ENCODE data around the gene CPAMD8. TPM values are rescaled to one million over a fixed set of nuclear protein-coding genes. Genes with fewer than 3 reads are reported as not detected.
A peak's percentile ranks its signal among the peaks of the same experiment; 100 is the strongest.

CPAMD8 gene
- total and polyA plus RNA-seq, 12 donors = 3.1 to 33.7 (median 9.2) TPM

DNA sequence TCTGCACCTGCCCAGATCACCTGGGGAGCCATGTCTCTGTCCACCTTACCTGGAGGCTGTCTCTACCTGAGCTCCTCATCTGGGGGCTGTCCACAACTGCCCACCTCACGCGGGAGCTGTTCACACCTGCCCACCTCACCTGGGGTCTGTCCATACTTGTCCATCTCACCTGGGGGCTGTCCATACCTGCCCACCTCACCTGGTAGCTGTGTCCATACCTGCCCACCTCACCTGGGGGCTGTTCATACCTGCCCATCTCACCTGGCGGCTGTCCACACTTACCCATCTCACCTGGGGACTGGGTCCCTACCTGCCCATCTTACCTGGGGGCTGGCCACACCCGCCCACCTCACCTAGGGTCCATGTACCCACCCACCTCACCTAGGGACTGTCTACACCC is 10.0 kb upstream of the CPAMD8 start:
- intact Hi-C loops (cut with DNase I) = no loop called here
- TF ChIP-seq, protein P1, sequence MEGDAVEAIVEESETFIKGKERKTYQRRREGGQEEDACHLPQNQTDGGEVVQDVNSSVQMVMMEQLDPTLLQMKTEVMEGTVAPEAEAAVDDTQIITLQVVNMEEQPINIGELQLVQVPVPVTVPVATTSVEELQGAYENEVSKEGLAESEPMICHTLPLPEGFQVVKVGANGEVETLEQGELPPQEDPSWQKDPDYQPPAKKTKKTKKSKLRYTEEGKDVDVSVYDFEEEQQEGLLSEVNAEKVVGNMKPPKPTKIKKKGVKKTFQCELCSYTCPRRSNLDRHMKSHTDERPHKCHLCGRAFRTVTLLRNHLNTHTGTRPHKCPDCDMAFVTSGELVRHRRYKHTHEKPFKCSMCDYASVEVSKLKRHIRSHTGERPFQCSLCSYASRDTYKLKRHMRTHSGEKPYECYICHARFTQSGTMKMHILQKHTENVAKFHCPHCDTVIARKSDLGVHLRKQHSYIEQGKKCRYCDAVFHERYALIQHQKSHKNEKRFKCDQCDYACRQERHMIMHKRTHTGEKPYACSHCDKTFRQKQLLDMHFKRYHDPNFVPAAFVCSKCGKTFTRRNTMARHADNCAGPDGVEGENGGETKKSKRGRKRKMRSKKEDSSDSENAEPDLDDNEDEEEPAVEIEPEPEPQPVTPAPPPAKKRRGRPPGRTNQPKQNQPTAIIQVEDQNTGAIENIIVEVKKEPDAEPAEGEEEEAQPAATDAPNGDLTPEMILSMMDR (IDR thresholded peaks at IDR 0.05) = no peak
- no peak for TF ChIP-seq POLR2A (IDR thresholded peaks at IDR 0.05)

DNA sequence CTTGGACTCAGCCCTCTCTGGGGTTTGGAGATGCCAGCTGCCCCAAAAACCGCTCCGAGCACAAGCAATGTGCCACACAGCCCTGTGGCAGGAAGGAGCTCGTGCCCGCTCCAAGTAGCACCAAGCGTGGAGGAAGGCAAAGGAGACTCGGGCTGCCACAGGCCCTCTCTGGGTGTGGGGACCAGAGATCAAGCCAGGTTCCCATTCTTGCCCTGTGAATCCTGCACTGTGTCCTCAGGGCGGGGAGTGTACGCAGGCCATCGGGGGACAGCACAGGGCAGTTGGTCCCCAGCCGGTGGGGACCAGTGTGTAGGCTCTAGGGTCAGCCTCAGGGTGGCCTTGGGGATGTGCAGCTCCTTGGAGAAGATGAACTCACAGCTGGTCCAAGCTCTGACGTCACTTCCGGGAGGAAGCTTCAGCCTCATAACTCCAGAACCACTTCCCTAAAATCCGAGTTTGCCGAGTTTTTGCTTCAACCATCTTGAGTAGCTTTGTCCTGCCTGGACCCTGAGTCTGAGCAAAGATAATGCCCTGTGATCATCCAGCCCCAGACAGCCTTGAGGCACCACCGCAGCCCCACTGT is 9.3 kb upstream of the CPAMD8 start:
- Histone ChIP-seq H3K27me3 (no peaks in the 10 kb centered on the region), H3K36me3 (replicated peaks in 1 of 2) (no peaks in the 10 kb centered on the region), H3K9me3 (replicated peaks in 1 of 3) (no peaks in the 10 kb centered on the region), H3K4me3 (no peak overlapping the region), H3K4me1 (replicated peaks in 1 of 2) (no peaks in the 10 kb centered on the region), H3K27ac (no peak overlapping the region)
- DNase-seq = peak in 6 of 7 donors; percentile 38 to 63 (median 52)
- intact Hi-C loops (cut with DNase I) = no loop called here
- TF ChIP-seq, protein P1 (IDR thresholded peaks at IDR 0.05) = no peak
- no peak for TF ChIP-seq POLR2A (IDR thresholded peaks at IDR 0.05)
- 65 to 80% (median 75%) methylated on average over 5 to 15 of the region's 15 CpGs for WGBS, 4 donors

More for the DNA sequence above, 10.0 kb upstream of the CPAMD8 start:
- no peak overlapping the region for H3K4me3 ChIP-seq
- no peaks in the 10 kb centered on the region for H3K36me3 ChIP-seq (replicated peaks in 1 of 2)
- no peak for DNase-seq
- WGBS, 4 donors = 69 to 100% (median 76%) methylated on average over 2 to 4 of the region's 4 CpGs
- H3K4me1 ChIP-seq (replicated peaks in 1 of 2) = no peaks in the 10 kb centered on the region
- H3K27me3 ChIP-seq = no peaks in the 10 kb centered on the region
- no peaks in the 10 kb centered on the region for H3K9me3 ChIP-seq (replicated peaks in 1 of 3)
- no peak overlapping the region for H3K27ac ChIP-seq

DNA sequence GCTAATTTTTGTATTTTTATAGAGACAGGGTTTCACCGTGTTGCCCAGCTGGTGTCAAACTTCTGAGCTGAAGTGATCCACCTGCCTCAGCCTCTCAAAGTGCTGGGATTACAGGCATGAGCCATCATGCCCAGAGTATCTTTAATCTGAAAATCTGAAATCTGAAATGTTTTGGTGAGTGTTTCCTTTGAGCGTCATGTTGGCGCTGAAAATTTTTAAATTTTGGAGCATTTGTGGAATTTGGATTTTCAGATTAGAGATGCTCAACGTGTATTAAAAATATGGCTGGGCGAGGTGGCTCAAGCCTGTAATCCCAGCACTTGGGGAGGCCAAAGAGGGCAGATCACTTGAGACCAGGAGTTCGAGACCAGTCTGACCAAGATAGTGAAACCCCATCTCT is 5.1 kb upstream of the CPAMD8 start:
- H3K4me3 ChIP-seq = no peak overlapping the region
- no peak overlapping the region for H3K27ac ChIP-seq
- no peak for DNase-seq
- H3K36me3 ChIP-seq (replicated peaks in 1 of 2) = no peaks in the 10 kb centered on the region
- H3K27me3 ChIP-seq = no peaks in the 10 kb centered on the region
- intact Hi-C loops (cut with DNase I) = no loop called here
- no peaks in the 10 kb centered on the region for H3K9me3 ChIP-seq (replicated peaks in 1 of 3)
- 86 to 91% (median 86%) methylated on average over 6 of the region's 6 CpGs for WGBS, 4 donors
- TF ChIP-seq POLR2A (IDR thresholded peaks at IDR 0.05) = no peak
- TF ChIP-seq, protein P1 (IDR thresholded peaks at IDR 0.05) = no peak
- H3K4me1 ChIP-seq (replicated peaks in 1 of 2) = no peaks in the 10 kb centered on the region

DNA sequence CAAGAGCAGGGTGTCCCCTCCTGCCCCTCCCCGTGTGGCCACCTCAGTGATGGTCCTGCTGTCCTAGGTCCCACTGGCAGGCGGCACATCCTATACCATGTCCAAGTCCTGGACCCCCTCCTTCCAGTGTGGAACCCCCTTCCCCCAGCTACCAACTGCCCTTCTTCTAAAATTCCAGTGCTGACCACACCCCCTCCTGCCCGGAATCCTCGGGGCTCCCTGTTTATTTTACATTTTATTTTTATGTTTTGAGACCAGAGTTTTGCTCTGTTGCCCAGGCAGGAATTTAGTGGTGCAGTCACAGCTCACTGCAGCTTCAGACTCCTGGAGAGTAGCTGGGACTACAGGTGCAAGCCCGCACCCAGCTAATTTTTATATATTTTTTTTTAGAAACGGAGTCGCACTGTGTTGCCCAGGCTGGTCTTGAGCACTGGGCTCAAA is 945 bp upstream of the CPAMD8 start:
- H3K27me3 ChIP-seq = peaks cover 13% of the 10 kb centered on the region
- H3K4me1 ChIP-seq (replicated peaks in 1 of 2) = no peaks in the 10 kb centered on the region
- WGBS, 4 donors = 54 to 62% (median 60%) methylated on average over 7 of the region's 7 CpGs
- no peaks in the 10 kb centered on the region for H3K9me3 ChIP-seq (replicated peaks in 1 of 3)
- no peak overlapping the region for H3K4me3 ChIP-seq
- intact Hi-C loops (cut with DNase I) = no loop called here
- no peak overlapping the region for H3K27ac ChIP-seq
- DNase-seq = no peak
- H3K36me3 ChIP-seq (replicated peaks in 1 of 2) = no peaks in the 10 kb centered on the region
- TF ChIP-seq, protein P1 (IDR thresholded peaks at IDR 0.05) = no peak
- no peak for TF ChIP-seq POLR2A (IDR thresholded peaks at IDR 0.05)

Measured in adrenal gland (tissue), 12 donors.